ENCODE results near the gene PAQR7.
A peak's percentile ranks its signal among the peaks of the same experiment; 100 is the strongest.

The PAQR7 gene, protein sequence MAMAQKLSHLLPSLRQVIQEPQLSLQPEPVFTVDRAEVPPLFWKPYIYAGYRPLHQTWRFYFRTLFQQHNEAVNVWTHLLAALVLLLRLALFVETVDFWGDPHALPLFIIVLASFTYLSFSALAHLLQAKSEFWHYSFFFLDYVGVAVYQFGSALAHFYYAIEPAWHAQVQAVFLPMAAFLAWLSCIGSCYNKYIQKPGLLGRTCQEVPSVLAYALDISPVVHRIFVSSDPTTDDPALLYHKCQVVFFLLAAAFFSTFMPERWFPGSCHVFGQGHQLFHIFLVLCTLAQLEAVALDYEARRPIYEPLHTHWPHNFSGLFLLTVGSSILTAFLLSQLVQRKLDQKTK

DNA sequence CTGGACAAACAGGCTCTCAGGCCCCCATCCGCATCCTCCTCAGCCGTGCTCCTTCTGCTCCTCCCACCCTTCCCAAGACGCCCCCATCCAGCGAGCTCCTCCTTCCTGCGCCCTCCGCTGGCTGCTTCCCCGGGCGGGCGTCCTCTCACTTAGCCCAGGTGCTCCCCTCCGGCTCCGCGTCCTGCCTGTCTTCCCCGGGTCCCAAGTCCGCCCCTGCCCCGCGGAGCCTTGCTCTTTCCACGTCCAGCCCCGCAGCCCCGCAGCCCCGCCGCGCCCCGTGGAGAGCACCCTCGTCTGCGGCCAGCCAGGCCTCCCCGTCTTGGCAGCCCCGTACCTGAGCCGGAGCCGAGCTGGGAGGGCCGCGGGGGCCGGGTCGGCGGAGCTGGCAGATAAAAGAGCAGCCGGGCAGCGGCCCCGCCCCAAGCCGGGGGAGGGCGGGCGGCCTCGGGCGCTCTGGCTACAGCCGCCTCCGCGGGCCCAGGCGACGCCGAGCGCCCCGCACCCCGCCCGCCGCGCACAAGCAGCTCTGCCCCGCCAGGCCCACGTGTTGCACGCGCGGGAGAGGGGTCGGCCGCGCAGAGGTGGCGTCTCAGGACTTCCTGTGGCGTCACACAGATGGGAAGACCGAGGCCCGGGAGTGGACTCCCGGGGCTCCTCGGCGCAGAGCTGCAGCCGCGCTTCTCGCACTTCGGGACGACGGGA is at the start of gene PAQR7:
Gene PAQR7 (minus strand): TSS at position 555 of the 702 bp plus-strand sequence. CDS start 11,869 bp downstream, outside the sequence.
- peak; percentile 16 to 61 (median 32) for DNase-seq (ENCODE audit: low read depth in 4 of 4, low spot score in 1 of 4)

DNA sequence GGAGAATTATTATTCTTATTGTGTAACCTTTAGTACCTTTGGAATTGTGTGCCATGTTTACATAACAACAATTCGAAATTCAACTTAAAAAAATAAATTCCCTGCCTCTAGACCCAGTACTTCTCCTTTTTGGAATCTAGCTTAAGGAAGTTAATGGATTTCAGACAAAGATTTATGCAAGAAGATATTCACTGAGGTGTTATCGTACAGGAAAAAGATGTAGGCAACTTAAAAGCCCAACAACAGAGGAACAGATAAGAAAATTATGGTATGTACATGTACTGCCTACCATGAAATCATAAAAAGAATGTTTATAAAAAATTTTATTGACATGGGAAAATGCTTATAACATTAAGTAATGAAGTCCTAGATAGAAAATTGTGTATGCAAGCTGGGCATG is 48.9 kb upstream of the PAQR7 start:
- no peak for DNase-seq (ENCODE audit: low read depth in 4 of 4, low spot score in 1 of 4)

GRCh38 chr1:25922971-25923552 is 47.6 kb upstream of the PAQR7 start:
- peak in 1 of 4 experiments; percentile 5 for DNase-seq (ENCODE audit: low read depth in 4 of 4, low spot score in 1 of 4)

- DNase-seq (ENCODE audit: low read depth in 4 of 4, low spot score in 1 of 4) = peak in 1 of 4 experiments; percentile 12
Measured at GRCh38 chr1:25922056-25922970, 46.8 kb upstream of the PAQR7 start.

- no peak for DNase-seq (ENCODE audit: low read depth in 4 of 4, low spot score in 1 of 4)
Measured at GRCh38 chr1:25918615-25919014, 43.1 kb upstream of the PAQR7 start.

GRCh38 chr1:25917996-25918395 is 42.5 kb upstream of the PAQR7 start:
- DNase-seq (ENCODE audit: low read depth in 4 of 4, low spot score in 1 of 4) = no peak

DNA sequence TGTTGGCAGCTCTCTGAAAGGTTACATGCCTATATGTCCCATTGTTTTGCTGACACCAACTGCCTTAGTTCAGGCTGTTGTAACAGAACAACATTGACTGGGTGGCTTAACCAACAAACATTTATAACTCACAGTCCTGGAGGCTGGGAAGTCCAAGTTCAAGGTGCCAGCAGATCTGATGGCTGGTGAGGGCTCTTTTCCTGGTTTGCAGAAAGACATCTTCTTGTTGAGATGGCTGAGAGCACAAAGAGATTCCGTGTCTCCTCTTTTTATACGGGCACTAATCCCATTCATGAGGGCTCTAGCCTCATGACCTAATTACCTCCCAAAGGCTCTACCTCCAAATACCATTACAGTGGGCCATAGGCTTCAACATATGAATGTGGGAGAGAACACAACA is 41.0 kb upstream of the PAQR7 start:
- no peak for DNase-seq (ENCODE audit: low read depth in 4 of 4, low spot score in 1 of 4)

DNA sequence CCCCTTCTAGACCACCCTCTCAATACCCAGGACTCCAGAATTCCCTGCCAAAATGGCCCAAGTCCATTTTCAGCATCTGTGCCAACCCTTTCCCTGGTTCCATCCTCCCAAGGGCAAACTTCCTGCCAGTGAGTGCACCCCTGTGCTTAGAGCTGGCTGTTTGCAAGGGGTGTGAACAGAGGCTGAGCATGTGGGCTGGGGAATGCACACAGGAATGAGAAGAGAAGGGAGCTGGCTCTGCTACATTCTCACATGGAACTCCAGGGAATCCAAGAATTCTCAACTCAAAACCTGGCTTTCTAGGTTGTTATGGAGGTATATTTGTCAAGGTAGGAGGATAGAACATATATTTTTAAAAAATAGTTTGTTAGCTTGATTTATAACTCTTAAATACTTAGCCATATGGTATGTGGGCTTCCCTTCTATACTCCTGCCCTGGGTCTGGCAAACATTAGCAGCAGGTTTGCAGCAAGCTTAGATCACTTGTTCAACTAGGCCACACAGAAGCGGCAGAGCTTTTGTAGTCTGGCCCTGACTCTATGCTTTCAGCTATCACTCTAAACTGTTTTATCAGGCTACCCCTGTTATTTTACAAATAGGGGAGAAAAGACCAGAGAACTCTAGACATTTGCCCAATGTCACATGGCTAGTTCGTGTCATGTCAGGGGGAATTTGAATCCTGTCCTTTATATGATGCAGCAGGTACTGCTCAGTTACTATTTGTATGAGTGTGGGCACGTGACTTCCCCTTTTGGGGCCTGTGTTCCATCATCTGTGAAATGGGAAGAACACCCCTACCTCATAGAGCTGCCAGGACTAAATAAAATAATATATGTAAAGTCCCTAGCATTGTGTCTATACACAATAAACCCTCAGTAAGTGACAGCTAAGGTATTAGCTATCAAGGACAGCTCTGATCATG is 38.8 kb upstream of the PAQR7 start:
- DNase-seq (ENCODE audit: low read depth in 4 of 4, low spot score in 1 of 4) = no peak

- no peak for DNase-seq (ENCODE audit: low read depth in 4 of 4, low spot score in 1 of 4)
Measured at GRCh38 chr1:25913206-25913605, 37.7 kb upstream of the PAQR7 start.

GRCh38 chr1:25912076-25912831 is 36.7 kb upstream of the PAQR7 start:
- no peak for DNase-seq (ENCODE audit: low read depth in 4 of 4, low spot score in 1 of 4)

- no peak for DNase-seq (ENCODE audit: low read depth in 4 of 4, low spot score in 1 of 4)
Measured at GRCh38 chr1:25911162-25911561, 35.7 kb upstream of the PAQR7 start.

DNA sequence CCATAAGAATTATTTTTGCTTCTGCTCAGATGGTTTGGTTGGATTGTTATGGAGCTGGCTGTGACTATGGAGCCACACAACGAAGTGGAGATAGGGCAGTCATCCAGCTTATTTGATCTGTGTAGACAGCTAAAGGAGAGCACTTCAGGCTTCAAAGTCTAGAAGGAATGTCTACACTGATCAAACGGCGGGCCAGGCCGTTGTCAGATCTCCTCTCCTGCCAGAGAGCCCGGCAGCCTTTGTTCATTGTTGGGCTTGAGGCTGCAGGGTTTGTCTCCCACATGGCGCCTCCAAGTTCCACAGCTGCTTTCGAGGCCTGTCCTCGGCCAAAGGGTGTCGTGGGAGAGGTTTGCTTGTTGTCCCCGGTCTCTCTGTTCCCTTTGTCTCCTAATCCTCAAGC is 33.5 kb upstream of the PAQR7 start:
- DNase-seq (ENCODE audit: low read depth in 4 of 4, low spot score in 1 of 4) = no peak

- DNase-seq (ENCODE audit: low read depth in 4 of 4, low spot score in 1 of 4) = no peak
Measured at GRCh38 chr1:25908161-25908560, 32.7 kb upstream of the PAQR7 start.

GRCh38 chr1:25907601-25908000 is 32.1 kb upstream of the PAQR7 start:
- DNase-seq (ENCODE audit: low read depth in 4 of 4, low spot score in 1 of 4) = no peak

DNA sequence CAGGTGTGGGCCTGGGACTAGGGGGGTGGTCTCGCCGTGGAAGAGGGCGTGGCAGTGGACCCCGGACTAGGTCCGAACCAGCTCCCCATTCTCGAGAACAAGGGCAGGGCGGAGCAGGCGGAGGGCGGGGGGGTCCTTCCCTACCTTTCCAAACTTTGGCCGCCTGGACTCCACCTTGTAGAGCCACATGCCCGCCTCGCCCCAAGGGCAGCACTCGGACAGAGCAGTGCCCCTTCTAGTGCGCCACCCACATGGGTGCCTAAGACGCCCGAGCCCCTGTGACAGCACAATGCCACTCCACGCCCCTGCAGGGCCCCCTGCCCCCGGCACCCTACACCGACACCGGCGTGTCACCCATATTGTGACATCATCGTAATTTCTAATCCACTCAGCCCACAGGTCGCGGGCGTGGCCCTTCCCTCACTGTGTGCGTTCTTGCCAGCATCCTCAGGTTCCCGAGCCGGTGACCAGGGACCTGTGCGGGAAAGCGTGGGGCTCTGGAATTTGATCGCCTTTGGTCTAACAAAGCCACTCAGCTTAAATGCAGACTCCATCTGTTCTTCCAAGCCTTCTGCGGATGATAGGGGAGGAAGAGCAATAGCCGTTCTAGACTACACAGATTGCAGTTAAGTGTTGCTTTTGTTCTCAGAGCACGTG is 31.3 kb upstream of the PAQR7 start:
- peak in 1 of 4 experiments; percentile 18 for DNase-seq (ENCODE audit: low read depth in 4 of 4, low spot score in 1 of 4)

DNA sequence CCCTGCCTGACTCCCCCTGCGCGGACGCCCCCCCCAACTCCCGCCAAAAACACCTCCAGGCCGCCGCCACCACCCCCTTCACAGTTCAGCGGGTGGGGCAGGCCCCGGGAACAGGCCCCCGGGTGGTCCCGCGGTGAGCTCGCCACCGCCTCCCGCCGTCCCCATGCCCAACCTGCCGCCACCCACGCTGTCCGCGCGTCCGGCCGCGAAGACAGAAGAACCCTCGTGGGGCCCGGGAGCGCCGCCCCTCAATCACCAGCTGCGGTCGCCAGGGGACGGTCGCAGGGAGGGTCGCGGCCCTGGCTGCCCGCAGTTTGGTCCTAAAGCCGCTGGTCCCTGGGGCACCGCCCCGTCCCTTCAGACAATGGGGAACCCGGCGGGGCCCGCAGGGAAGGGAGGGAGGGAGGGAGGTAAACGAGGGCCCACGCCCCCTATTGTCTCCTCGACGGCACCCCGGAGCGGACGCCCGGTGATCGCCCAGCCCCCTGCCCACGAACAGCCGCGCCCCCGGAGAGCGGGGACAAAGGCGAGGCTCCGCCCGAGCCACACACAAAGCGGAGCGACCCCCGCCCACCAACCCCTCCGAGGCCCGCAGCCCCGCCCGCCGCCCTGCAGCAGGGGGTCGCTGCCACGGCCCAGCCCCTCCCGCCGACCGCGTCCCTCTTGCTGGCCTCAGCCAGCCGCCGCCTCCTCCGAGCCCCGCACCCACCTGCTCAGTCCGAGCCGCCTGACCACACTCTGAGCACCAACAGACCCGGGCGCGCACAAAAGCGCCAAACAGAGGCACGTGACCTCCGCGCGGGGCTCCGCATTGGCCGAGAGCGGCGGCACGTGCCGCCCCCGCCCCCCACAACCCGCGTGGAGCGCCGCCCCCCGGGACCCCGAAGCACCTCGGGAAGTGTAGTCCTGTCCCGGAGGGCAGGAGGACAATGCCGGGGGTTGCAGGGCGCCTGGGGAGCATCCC is 30.5 kb upstream of the PAQR7 start, which contains the start of gene STMN1:
Gene STMN1 (minus strand): TSS at position 740 of the 964 bp plus-strand sequence. CDS start 1,743 bp downstream, outside the sequence.
- DNase-seq (ENCODE audit: low read depth in 4 of 4, low spot score in 1 of 4) = peak; percentile 75 to 92 (median 80)

GRCh38 chr1:25904943-25905679 is 29.6 kb upstream of the PAQR7 start:
- DNase-seq (ENCODE audit: low read depth in 4 of 4, low spot score in 1 of 4) = peak; percentile 78 to 99 (median 90)

All from stimulated activated CD4-positive, alpha-beta T cell treated with anti-CD3 and anti-CD28 coated beads, Interleukin-1b, Interleukin-23, amount 100 ng/mL, for 24 hours (primary cell).